HG02588 (cell line): ENCODE data around the gene TBX4.
A peak's percentile ranks its signal among the peaks of the same experiment; 100 is the strongest.

Source experiments
- ATAC-seq: cut with Tn5 transposase; IDR thresholded peaks from one replicate; pipeline ENCODE4 v1.9.1; 2021; ENCODE audit warnings: mild to moderate bottlenecking, moderate library complexity; ENCODE audit not compliant: unreplicated experiment

Gene TBX4

GRCh38 chr17:61412860-61413660 is 39.2 kb upstream of the TBX4 start:
- ATAC-seq: no peak

GRCh38 chr17:61413661-61414126 is 38.5 kb upstream of the TBX4 start:
- no peak for ATAC-seq

GRCh38 chr17:61414141-61414935 is 37.9 kb upstream of the TBX4 start:
- no peak for ATAC-seq

GRCh38 chr17:61414936-61415251 is 37.3 kb upstream of the TBX4 start:
- ATAC-seq: no peak

- ATAC-seq: no peak
These were observed 36.6 kb upstream of the TBX4 start for GRCh38 chr17:61415374-61416210.

GRCh38 chr17:61416211-61416539 is 36.0 kb upstream of the TBX4 start:
- no peak for ATAC-seq

- peak; percentile 40 for ATAC-seq
These were observed 35.5 kb upstream of the TBX4 start for GRCh38 chr17:61416540-61417363.

- no peak for ATAC-seq
These were observed 33.8 kb upstream of the TBX4 start for GRCh38 chr17:61418449-61418848.

GRCh38 chr17:61419496-61420046 is 32.7 kb upstream of the TBX4 start:
- no peak for ATAC-seq

- ATAC-seq: no peak
These were observed 32.2 kb upstream of the TBX4 start for GRCh38 chr17:61420052-61420451.

- no peak for ATAC-seq
These were observed 31.4 kb upstream of the TBX4 start for GRCh38 chr17:61420745-61421398.

GRCh38 chr17:61421460-61421859 is 30.8 kb upstream of the TBX4 start:
- ATAC-seq: no peak

- ATAC-seq: no peak
These were observed 30.0 kb upstream of the TBX4 start for GRCh38 chr17:61422116-61422799.

GRCh38 chr17:61422869-61423268 is 29.4 kb upstream of the TBX4 start:
- ATAC-seq: no peak

GRCh38 chr17:61423967-61424649 is 28.1 kb upstream of the TBX4 start:
- no peak for ATAC-seq

GRCh38 chr17:61425682-61426481 is 26.3 kb upstream of the TBX4 start:
- ATAC-seq: no peak

- no peak for ATAC-seq
These were observed 25.5 kb upstream of the TBX4 start for GRCh38 chr17:61426482-61427304.
